HG03103 (cell line): ENCODE measurements around the gene RPS28.
"Not testable (repeated sequence)": the region's sequence is repeated elsewhere in the genome, so short reads cannot be mapped to it uniquely, and the experiment has no call there.

Experiments
- ATAC-seq: cut with Tn5 transposase; IDR thresholded peaks from one replicate; pipeline ENCODE4 v1.9.1; 2021; ENCODE audit warnings: low read depth; ENCODE audit not compliant: unreplicated experiment

Gene RPS28

GRCh38 chr19:8340341-8341096 is 19.2 kb downstream of the RPS28 start:
- ATAC-seq, result no peak

- ATAC-seq, result not testable (repeated sequence)
Measured at GRCh38 chr19:8341504-8341903, 20.2 kb downstream of the RPS28 start.

GRCh38 chr19:8342316-8342683 is 21.0 kb downstream of the RPS28 start:
- no peak for ATAC-seq

- ATAC-seq, result peak; percentile 79
Measured at GRCh38 chr19:8342684-8343482, 21.6 kb downstream of the RPS28 start, which contains the start of gene KANK3. TSS of gene KANK3 (minus strand) at chr19:8343262. CDS start at chr19:8337828, 5,434 bp downstream.

GRCh38 chr19:8343483-8343844 is 22.2 kb downstream of the RPS28 start:
- ATAC-seq, result no peak

- ATAC-seq, result not testable (repeated sequence)
Measured at GRCh38 chr19:8349629-8350372, 28.5 kb downstream of the RPS28 start.

GRCh38 chr19:8352134-8352827 is 31.0 kb downstream of the RPS28 start:
- ATAC-seq, result no peak

- not testable (repeated sequence) for ATAC-seq
Measured at GRCh38 chr19:8352845-8353244, 31.5 kb downstream of the RPS28 start.

GRCh38 chr19:8355631-8356402 is 34.5 kb downstream of the RPS28 start:
- no peak for ATAC-seq

GRCh38 chr19:8357007-8357521 is 35.8 kb downstream of the RPS28 start:
- ATAC-seq, result no peak

- no peak for ATAC-seq
Measured at GRCh38 chr19:8358948-8359347, 37.7 kb downstream of the RPS28 start.

GRCh38 chr19:8360196-8360595 is 38.9 kb downstream of the RPS28 start:
- no peak for ATAC-seq

- no peak for ATAC-seq
Measured at GRCh38 chr19:8361921-8362793, 40.9 kb downstream of the RPS28 start.

- ATAC-seq, result no peak
Measured at GRCh38 chr19:8363803-8364771, 42.8 kb downstream of the RPS28 start, which contains the start of gene ANGPTL4. TSS of gene ANGPTL4 (plus strand) at chr19:8364155. CDS start at chr19:8364322, 167 bp downstream.

- ATAC-seq, result no peak
Measured at GRCh38 chr19:8366121-8366581, 44.9 kb downstream of the RPS28 start.

GRCh38 chr19:8366961-8367326 is 45.6 kb downstream of the RPS28 start:
- no peak for ATAC-seq

GRCh38 chr19:8367327-8368001 is 46.2 kb downstream of the RPS28 start:
- no peak for ATAC-seq
